Astrocyte of the spinal cord (primary cell): ENCODE measurements around the gene CACFD1.

ENCODE experiments used
- DNase-seq: peaks from one replicate; pipeline ENCODE4 v3.0.0; 2011; ENCODE audit warnings: low read depth, low spot score
- H3K4me3 ChIP-seq: 2 replicates; pipeline ENCODE4 v1.5.1; 2011; ENCODE audit warnings: low read depth, mild to moderate bottlenecking, low read length, moderate library complexity
- in situ Hi-C: cut with HindIII; loops from 2 replicates; pipeline ENCODE4 v1.10.0; 2017; ENCODE audit warnings: low sequenced_read_pairs
- TF ChIP-seq, protein P1 (sequence below): IDR thresholded peaks from 2 replicates; pipeline ENCODE4 v1.5.1; 2012; ENCODE audit warnings: low read depth, mild to moderate bottlenecking, low read length, inconsistent platforms

CACFD1 gene

DNA sequence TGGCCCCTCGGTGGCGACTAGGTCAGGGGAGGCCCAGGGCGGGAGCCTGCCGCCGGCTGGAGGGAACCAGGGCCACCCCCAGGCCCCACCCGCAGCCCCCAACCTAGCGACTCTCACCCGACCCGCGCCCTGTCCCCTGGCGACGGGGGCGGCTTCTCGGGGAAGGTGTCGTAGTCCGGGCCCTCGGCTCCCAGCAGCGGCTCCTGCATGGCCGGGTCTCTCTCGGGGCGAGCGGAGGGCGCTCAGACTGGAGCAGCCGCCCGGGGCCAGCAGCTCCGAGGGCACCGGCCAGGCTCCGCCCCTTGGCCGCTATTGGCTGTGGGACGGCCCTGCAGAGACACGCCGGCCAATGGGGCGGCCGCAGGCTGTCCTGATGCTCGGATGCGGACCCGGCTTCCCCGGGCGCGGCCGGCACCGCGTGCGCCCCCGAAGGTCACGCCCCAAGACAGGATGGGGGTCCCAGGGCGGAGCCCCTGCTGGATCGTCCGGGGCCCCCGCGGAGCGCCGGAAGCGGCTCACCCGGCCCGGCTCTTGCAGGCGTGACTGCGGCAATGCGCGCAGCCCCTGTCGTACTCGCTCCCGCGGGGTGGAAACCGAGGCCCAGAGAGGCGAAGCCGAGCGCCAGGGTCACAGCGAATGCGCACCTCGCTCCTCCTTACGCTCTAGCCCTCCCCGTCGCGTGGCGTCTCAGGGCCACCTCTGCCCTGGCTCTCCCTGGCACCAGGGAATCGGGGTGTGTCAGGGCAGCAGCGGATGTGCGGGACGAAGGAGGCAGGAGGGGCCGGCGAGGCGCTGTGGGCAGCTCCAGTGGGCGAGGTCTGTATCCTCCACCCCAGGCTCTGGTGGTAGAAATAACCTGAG, 19.3 kb downstream of the CACFD1 start, which contains the start of gene SLC2A6:
SLC2A6 (minus strand) TSS at position 249 of the 861 bp plus-strand sequence; CDS start at position 209, 40 bp downstream.
- TF ChIP-seq, protein P1, sequence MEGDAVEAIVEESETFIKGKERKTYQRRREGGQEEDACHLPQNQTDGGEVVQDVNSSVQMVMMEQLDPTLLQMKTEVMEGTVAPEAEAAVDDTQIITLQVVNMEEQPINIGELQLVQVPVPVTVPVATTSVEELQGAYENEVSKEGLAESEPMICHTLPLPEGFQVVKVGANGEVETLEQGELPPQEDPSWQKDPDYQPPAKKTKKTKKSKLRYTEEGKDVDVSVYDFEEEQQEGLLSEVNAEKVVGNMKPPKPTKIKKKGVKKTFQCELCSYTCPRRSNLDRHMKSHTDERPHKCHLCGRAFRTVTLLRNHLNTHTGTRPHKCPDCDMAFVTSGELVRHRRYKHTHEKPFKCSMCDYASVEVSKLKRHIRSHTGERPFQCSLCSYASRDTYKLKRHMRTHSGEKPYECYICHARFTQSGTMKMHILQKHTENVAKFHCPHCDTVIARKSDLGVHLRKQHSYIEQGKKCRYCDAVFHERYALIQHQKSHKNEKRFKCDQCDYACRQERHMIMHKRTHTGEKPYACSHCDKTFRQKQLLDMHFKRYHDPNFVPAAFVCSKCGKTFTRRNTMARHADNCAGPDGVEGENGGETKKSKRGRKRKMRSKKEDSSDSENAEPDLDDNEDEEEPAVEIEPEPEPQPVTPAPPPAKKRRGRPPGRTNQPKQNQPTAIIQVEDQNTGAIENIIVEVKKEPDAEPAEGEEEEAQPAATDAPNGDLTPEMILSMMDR: no peak
- DNase-seq: peak; percentile 70
- in situ Hi-C loops: no loop called here
- H3K4me3 ChIP-seq: peak within 1 kb of the TSS; percentile 59

DNA sequence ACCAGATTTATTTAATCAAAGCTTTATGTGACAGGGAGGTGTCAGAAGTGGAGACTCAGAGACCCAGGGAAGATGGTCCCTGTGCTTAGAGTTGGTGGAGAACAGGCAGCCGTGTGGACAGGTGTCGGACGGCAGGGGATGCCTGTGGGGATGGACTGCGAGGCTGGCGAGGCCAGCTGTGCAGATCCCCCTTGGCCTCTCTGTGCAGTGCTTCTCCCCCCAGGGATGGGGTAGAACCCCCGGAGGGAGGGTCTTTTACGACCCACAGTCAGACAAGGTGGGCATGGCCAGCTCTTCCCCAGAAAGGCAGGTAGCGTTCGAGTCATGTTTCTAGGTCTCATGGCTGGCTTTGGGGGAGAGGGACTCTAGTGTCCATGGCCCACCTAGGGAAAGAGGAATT, 23.8 kb downstream of the CACFD1 start:
- in situ Hi-C loops: no loop called here
- TF ChIP-seq, protein P1: no peak
- no peak for DNase-seq
- no peak overlapping the region for H3K4me3 ChIP-seq

DNA sequence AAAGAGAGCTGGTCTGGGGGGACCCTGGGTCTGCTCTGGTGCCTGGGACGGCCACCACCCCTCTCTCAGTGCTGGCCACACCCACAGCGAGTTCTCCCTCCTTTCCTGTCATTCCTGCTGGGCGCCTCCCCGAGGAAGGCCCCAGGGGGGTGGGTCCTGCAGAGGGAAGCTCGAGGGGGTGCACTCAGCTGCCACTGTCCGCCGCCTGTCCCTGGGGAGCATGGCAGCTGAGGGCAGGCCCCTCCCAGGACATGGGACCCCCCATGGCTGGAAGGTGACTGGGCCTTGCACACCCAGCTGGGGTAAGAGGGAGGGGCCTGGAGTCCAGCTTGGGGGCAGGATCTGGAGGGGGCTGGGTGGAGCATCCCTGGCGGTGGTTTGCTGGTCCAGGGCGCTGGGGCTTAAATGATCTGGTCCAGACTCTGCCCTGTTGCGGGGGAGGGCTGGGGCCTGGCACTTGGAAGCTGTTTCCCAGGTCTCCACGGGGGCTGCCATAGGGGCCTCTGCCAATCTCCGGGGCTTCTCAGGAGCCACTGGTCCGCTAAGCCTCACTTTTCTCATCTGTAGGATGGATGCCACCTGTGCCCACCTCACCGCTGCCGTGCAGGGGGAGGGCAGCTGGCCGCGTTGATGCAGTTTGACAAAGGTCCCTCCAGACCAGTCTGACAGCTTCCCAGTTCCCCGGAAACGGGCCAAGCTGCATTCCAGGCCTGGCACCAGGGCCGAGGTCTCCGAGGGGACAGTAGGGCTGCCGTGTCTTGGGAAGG, 25.1 kb downstream of the CACFD1 start:
- TF ChIP-seq, protein P1: no peak
- no peak for DNase-seq
- in situ Hi-C loops: no loop called here
- H3K4me3 ChIP-seq: no peak overlapping the region

DNA sequence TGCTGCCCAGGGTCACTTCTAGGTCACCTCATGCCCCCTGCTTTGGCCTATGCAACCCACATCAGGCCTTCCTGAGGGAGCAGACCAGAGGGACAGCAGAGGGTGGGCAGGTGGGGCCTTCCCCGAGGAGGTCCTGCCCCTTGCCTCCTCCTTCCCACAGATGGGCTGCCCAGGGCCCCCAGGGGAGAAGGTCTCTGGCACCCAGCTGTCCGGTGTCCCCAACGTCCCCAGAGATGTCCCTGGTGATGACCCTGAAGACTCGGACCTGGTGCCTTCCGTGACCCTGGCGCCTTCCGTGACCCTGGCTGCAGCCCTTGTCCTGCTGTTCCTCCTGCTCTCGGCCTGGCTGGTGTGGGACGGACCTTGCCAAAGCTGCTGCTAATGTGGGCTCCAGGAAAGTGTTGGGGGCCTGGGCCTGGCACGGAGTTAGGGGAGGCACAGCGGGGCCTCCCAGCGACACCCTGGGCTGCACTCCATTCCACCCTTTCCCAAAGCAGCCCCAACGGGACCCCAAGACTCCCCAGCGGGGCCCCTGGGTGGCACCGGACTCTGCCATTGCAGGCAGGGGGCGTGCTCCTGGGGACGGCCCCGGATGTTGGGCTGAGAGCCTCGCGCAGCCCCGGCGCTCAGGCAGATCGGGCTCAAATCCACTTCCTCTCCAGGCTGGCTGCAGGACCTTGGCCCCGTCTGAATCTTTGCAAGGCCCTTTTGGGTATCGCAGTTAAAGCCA, 25.9 kb downstream of the CACFD1 start:
- DNase-seq: no peak
- no peak overlapping the region for H3K4me3 ChIP-seq
- in situ Hi-C loops: no loop called here
- TF ChIP-seq, protein P1: peak; percentile 6

DNA sequence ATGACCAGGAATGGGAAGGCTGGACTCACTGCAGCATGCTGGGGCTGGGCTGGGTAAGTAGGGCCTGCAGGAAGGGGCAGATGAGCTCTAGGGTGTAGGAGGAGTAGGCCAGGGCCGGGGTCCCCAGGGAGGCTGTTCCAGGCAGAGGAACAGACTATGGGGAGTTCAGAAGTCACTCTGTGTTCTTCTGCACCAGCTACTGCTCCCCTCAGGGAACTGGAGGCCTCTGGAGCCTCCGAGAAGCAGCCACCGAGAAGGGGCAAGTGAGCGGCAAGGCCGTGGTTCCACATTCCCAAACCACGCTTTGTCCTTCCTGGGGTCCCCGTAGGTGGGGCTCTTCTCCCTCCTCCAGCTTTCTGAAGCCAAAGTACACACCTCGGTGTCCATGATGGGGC, 27.6 kb downstream of the CACFD1 start:
- no peak overlapping the region for H3K4me3 ChIP-seq
- in situ Hi-C loops: no loop called here
- no peak for DNase-seq
- TF ChIP-seq, protein P1: no peak

DNA sequence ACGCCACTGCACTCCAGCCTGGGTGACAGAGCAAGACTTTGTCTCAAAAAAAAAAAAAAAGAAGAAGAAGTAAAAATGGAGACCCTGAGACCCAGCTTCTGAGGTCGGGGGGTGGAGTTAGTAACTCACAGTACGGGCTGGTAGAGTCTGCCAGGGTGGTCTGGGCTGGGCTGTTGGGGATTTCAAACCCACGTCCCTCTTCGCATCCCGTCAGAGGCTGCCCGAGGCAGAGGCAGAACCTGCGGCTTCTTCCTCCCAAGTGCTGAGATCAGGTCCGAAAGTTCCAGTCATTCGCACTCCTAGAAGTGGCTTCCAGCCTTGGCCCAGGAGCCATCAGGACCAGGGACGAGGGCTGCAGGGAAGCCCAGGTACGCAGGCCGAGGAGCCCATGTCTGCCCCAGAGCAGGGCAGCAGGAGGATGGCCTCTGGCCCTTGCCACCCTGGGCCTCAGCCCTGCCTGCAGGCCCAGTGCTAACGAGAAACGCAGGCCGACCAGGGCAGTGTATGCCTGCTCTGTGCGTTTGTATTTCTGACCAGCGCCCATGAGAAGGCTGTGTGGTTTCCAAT, 29.0 kb downstream of the CACFD1 start:
- DNase-seq: no peak
- no peak overlapping the region for H3K4me3 ChIP-seq
- in situ Hi-C loops: no loop called here
- TF ChIP-seq, protein P1: no peak
